Camera-type eye (tissue), 1 donor: ENCODE data around the gene GLIPR1L2. TPM values are rescaled to one million over a fixed set of nuclear protein-coding genes. Genes with fewer than 3 reads are reported as not detected.

ENCODE experiments used
- total RNA-seq: library from RNA; depleted of rRNA; stranded (reverse); fragments of >200 nt; gene quantifications from one replicate; pipeline ENCODE4 v1.2.3, GENCODE V29; 2014

GLIPR1L2 gene
- 4.5 TPM for total RNA-seq

GRCh38 chr12:75390899-75391538 lies at the start of gene GLIPR1L2:
Gene GLIPR1L2, plus strand, starts transcription at chr12:75391089. Its CDS starts 28 bp downstream, at chr12:75391117.

GRCh38 chr12:75480469-75480949 lies 89.6 kb downstream of the GLIPR1L2 start, which contains the start of gene GLIPR1:
Gene GLIPR1, plus strand, starts transcription at chr12:75480755. Its CDS starts 126 bp downstream, at chr12:75480881.

Other genes starting within 250 kb of the GLIPR1L2 start
- 7.5 TPM for gene KCNC2, start 181.2 kb upstream of the GLIPR1L2 start, total RNA-seq
- gene CAPS2, start 60.8 kb upstream of the GLIPR1L2 start, total RNA-seq = 31.2 TPM
- not detected for gene GLIPR1L1, start 56.4 kb upstream of the GLIPR1L2 start, total RNA-seq
- gene GLIPR1, start 89.7 kb downstream of the GLIPR1L2 start, total RNA-seq = 12.7 TPM
- 87.6 TPM for gene KRR1, start 120.5 kb downstream of the GLIPR1L2 start, total RNA-seq